Measurements from ENCODE around the gene SPATA32. TPM values are rescaled to one million over a fixed set of nuclear protein-coding genes. Genes with fewer than 3 reads are reported as not detected.

SPATA32 gene
- total and polyA plus RNA-seq, 5 donors = not detected

DNA sequence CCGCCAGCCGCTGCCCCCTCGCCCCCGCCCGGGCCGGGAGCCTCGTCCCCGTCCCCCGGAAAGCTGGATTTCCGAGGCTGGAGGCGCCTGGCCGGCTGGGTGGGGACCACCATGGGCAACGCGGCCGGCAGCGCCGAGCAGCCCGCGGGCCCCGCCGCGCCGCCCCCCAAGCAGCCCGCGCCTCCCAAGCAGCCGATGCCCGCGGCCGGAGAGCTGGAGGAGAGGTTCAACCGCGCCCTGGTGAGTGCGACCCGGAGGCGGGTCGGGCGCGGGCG lies 39.9 kb downstream of the SPATA32 start:
- Histone ChIP-seq H3K4me3 (ENCODE audit: low read length) (peak overlapping the region; percentile 94), H3K27ac (ENCODE audit: low read length) (no peak overlapping the region), H3K4me1 (ENCODE audit: control insufficient read depth, insufficient read depth, low read length) (no peaks in the 10 kb centered on the region), H3K27me3 (ENCODE audit: control insufficient read depth, insufficient read depth) (no peaks in the 10 kb centered on the region), H3K9me3 (ENCODE audit: control insufficient read depth, low read length) (no peaks in the 10 kb centered on the region)
- peak in 2 of 3 donors; percentile 56 to 62 for DNase-seq
- under 1% methylated on average over 38 of the region's 38 CpGs for WGBS
- ATAC-seq = no peak
- intact Hi-C loops (cut with DNase I) = loop anchor here in 1 of 4 donors (10.0 kb wide), 1 partner anchor 53 kb away; no protein-coding TSS in a partner anchor

DNA sequence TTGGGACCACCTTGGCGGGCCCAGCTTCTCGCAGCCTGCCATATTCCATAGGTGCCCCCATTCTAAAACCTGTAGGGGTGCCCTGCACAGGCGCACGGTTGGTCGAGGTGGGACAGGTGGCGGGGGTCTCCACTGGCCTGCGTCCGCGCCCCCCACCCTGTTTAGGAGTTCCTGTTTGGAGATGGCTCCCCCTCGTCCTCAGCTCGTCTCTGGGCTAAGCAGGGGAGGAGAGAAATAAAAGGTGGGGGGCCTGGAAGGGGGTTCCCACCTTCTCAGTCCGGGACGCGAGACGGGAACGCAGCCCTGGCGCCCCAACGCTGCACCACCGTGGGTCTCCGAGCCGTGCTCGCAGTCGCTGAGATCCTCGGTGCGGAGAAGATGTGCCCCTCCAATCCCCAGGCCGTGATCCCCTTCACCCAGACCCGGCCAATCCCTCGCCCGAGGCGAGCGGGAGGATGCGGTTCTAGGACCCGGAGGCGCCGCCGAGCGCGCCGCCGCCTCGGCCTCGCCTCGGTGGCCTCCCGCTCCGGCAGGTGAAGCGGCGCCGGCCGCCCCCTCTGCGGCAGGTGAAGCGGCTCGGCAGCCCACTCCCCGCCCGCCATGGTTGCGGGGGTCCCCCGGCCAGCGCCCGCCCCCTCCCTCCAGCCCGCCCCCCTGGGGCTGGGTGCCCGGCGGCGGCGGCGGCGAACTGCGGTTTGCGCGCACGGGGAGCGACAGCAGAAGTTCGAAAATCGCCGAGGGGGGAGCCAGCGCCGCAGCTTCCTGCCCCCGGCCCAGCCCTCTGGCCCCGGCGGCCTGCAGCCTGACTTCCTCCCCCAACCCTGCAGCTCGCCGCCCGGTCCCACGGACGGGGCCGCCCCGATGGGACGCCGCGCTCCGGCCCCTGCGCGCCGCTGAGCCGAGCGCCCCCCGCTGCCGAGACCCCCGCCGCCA lies 40.5 kb downstream of the SPATA32 start, which contains the start of gene FMNL1:
Gene FMNL1, plus strand, starts transcription at position 805 of the 933 bp plus-strand sequence. CDS start 240 bp downstream, outside the sequence.
- H3K9me3 ChIP-seq (ENCODE audit: control insufficient read depth, low read length) = no peaks in the 10 kb centered on the region
- 5% methylated on average over 95 of the region's 98 CpGs for WGBS
- DNase-seq = peak; percentile 57 to 89 (median 83)
- ATAC-seq = peak in 1 of 2 donors; percentile 15
- no peaks in the 10 kb centered on the region for H3K27me3 ChIP-seq (ENCODE audit: control insufficient read depth, insufficient read depth)
- intact Hi-C loops (cut with DNase I) = loop anchor here in 2 of 4 donors (2.0 to 10.0 kb wide), 2 partner anchors 53 to 163 kb away; no protein-coding TSS in a partner anchor
- H3K4me3 ChIP-seq (ENCODE audit: low read length) = peak within 1 kb of the TSS; percentile 94
- H3K27ac ChIP-seq (ENCODE audit: low read length) = no peak within 1 kb of the TSS
- H3K4me1 ChIP-seq (ENCODE audit: control insufficient read depth, insufficient read depth, low read length) = no peaks in the 10 kb centered on the region

DNA sequence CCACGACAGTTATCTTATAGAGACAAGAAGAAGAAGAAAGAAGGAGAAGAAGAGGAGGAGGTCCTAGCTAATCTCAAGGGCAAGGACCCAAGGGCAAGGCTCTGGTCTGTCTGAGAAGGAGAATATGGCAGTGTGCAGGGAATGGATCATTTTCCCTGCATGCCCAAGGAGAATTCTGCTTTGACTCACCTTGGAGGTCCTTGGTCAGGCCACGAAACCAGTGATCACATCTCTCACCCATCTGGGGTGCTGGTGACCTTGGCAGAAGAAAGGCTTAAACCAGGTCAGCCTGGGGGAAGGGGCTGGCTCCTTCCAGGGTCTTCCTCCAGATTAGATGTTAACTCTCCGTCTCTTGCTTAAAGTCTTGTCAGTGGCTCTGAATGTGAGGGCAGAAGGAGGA lies 41.8 kb downstream of the SPATA32 start:
- Histone ChIP-seq H3K4me3 (ENCODE audit: low read length) (no peak overlapping the region), H3K27me3 (ENCODE audit: control insufficient read depth, insufficient read depth) (no peaks in the 10 kb centered on the region), H3K4me1 (ENCODE audit: control insufficient read depth, insufficient read depth, low read length) (no peaks in the 10 kb centered on the region), H3K27ac (ENCODE audit: low read length) (no peak overlapping the region), H3K9me3 (ENCODE audit: control insufficient read depth, low read length) (no peaks in the 10 kb centered on the region)
- DNase-seq = peak in 1 of 3 donors; percentile 32
- intact Hi-C loops (cut with DNase I) = loop anchor here in 2 of 4 donors (2.0 to 10.0 kb wide), 2 partner anchors 55 to 165 kb away; no protein-coding TSS in a partner anchor
- WGBS = 94% methylated on average over 3 of the region's 3 CpGs
- no peak for ATAC-seq

DNA sequence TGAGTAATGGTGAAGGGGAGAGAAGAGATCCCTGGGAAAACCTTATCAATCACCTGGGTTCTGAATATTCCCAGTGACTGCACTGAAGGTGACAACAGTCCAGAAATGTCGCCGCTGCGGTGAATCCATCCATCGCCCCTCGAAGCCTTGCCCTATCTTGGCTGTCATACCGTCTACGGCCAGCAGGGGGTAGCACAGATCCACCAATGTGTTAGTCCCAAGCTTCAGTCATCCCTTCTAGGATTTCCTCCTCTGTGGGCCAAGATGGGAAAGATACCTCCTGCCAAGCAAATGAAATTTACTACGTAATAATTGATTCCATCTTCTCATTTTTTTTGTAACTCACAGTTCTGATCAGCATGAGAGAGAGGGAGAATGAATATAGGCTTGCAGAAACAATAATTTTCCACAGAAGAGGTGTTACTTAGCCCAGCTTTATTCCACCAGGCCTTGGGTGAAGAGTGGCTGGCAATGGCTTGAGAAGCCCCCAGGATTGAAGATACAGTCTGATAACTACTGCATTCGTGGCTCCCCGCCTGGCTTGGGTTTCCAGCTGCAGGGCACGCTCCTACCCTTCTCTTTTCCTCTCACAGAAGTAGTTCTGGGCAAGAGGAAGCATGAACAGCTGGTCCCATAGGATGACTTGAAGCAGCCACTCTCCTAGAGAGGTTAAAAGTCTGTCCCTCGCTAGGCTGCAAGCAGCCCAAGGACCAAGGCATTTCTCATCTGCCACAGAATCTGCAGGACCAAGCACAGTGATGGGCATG lies 42.8 kb downstream of the SPATA32 start:
- Histone ChIP-seq H3K9me3 (ENCODE audit: control insufficient read depth, low read length) (no peaks in the 10 kb centered on the region), H3K4me3 (ENCODE audit: low read length) (no peak overlapping the region), H3K27ac (ENCODE audit: low read length) (no peak overlapping the region), H3K27me3 (ENCODE audit: control insufficient read depth, insufficient read depth) (no peaks in the 10 kb centered on the region), H3K4me1 (ENCODE audit: control insufficient read depth, insufficient read depth, low read length) (no peaks in the 10 kb centered on the region)
- intact Hi-C loops (cut with DNase I) = loop anchor here in 3 of 4 donors (2.0 to 5.0 kb wide), 2 partner anchors 166 to 168 kb away; no protein-coding TSS in a partner anchor
- peak; percentile 82 to 95 (median 92) for DNase-seq
- WGBS = 12% methylated on average over 12 of the region's 12 CpGs
- peak; percentile 75 to 81 for ATAC-seq

Other genes starting within 250 kb of the SPATA32 start
- gene DCAKD, start 210.5 kb downstream of the SPATA32 start, total RNA-seq = 10 to 100 TPM; 36.3 to 40.2 (median 37.2) TPM
- gene DCAKD, start 210.5 kb downstream of the SPATA32 start, polyA plus RNA-seq = 23.6 TPM
- gene NMT1, start 200.8 kb downstream of the SPATA32 start, total RNA-seq = 100 to 1,000 TPM in 1 of 4 donors, 10 to 100 TPM in 3; 66.3 to 105 (median 72.2) TPM
- 33.4 TPM for gene NMT1, start 200.8 kb downstream of the SPATA32 start, polyA plus RNA-seq
- 100 to 1,000 TPM in 3 of 4 donors, 10 to 100 TPM in 1; 94.2 to 164 (median 138) TPM for gene PLCD3, start 129.6 kb downstream of the SPATA32 start, total RNA-seq
- 100 TPM for gene PLCD3, start 129.6 kb downstream of the SPATA32 start, polyA plus RNA-seq
- gene ACBD4, start 126.4 kb downstream of the SPATA32 start, total RNA-seq = 10 to 100 TPM; 11.9 to 14.8 (median 12.6) TPM
- gene ACBD4, start 126.4 kb downstream of the SPATA32 start, polyA plus RNA-seq = 12.0 TPM
- 10 to 100 TPM; 37.1 to 42.6 (median 40.6) TPM for gene HEXIM1, start 113.6 kb downstream of the SPATA32 start, total RNA-seq
- 21.2 TPM for gene HEXIM1, start 113.6 kb downstream of the SPATA32 start, polyA plus RNA-seq
- 1 to 10 TPM; 3.5 to 8.2 (median 6.6) TPM for gene HEXIM2, start 100.2 kb downstream of the SPATA32 start, total RNA-seq
- 6.5 TPM for gene HEXIM2, start 100.2 kb downstream of the SPATA32 start, polyA plus RNA-seq
- 10 to 100 TPM; 12.3 to 17.0 (median 14.1) TPM for gene FMNL1, start 40.2 kb downstream of the SPATA32 start, total RNA-seq
- 10.5 TPM for gene FMNL1, start 40.2 kb downstream of the SPATA32 start, polyA plus RNA-seq
- gene MAP3K14, start 54.9 kb upstream of the SPATA32 start, total RNA-seq = 10 to 100 TPM; 12.2 to 17.1 (median 15.1) TPM
- 10.8 TPM for gene MAP3K14, start 54.9 kb upstream of the SPATA32 start, polyA plus RNA-seq
- 10 to 100 TPM; 25.1 to 32.0 (median 28.1) TPM for gene ARHGAP27, start 170.8 kb upstream of the SPATA32 start, total RNA-seq
- gene ARHGAP27, start 170.8 kb upstream of the SPATA32 start, polyA plus RNA-seq = 26.8 TPM
- 10 to 100 TPM; 26.3 to 31.0 (median 29.4) TPM for gene PLEKHM1, start 228.6 kb upstream of the SPATA32 start, total RNA-seq
- 11.9 TPM for gene PLEKHM1, start 228.6 kb upstream of the SPATA32 start, polyA plus RNA-seq